HFFc6 (cell line): ENCODE measurements around the gene IL11. TPM values are rescaled to one million over a fixed set of nuclear protein-coding genes. Genes with fewer than 3 reads are reported as not detected.

Experiments
- DNase-seq: peaks from one replicate; pipeline ENCODE4 v3.0.0-alpha.2; 2018
- H3K27ac Mint-ChIP-seq: 2 replicates; pipeline ENCODE4 v1.8.0; 2020; ENCODE audit warnings: mild to moderate bottlenecking, mixed read lengths
- H3K27me3 Mint-ChIP-seq: 2 replicates; pipeline ENCODE4 v1.8.0; 2021; ENCODE audit warnings: mild to moderate bottlenecking, moderate library complexity, mixed read lengths; ENCODE audit not compliant: insufficient read depth
- H3K36me3 Mint-ChIP-seq: 2 replicates; pipeline ENCODE4 v1.8.0; 2021; ENCODE audit warnings: low read depth, mixed read lengths
- H3K4me1 Mint-ChIP-seq: 2 replicates; pipeline ENCODE4 v1.8.0; 2020; ENCODE audit warnings: low read depth, mixed read lengths
- H3K4me3 Mint-ChIP-seq: 2 replicates; pipeline ENCODE4 v1.8.0; 2020; ENCODE audit warnings: mild to moderate bottlenecking, moderate library complexity, mixed read lengths
- H3K9me3 Mint-ChIP-seq: 2 replicates; pipeline ENCODE4 v1.8.0; 2020; ENCODE audit warnings: mild to moderate bottlenecking, mixed read lengths
- CTCF ChIP-seq: fragments of 200-600 bp; sonication (generic); IDR thresholded peaks from 2 replicates; pipeline ENCODE4 v1.5.0; 2021; ENCODE audit warnings: antibody characterized with exemption, mild to moderate bottlenecking
- total RNA-seq, 6 experiments: library from RNA; stranded (reverse); fragmentation: NEBNext Ultra II Directional; extraction: Animal tissue kit (Norgen Biotek cat#: 25700); gene quantifications; 2 replicates in 1 of 6; 3 replicates in 5 of 6; pipeline ENCODE4 v1.2.3, GENCODE V29; 2021

IL11 gene
- total RNA-seq, 6 experiments from 2014 or later: 22.2 to 43.4 (median 36.1) TPM

- DNase-seq: peak; percentile 63
- Mint-ChIP-seq H3K36me3 (peaks cover 4% of the 10 kb centered on the region; the same call in 1 of the 2 replicates), H3K4me1 (peaks cover 28% of the 10 kb centered on the region), H3K27ac (peak overlapping the region; percentile 90), H3K27me3 (no peaks in the 10 kb centered on the region; the same call in 1 of the 2 replicates), H3K9me3 (no peaks in the 10 kb centered on the region), H3K4me3 (0 out of 2 replicates have a peak overlapping the region, but pooled peaks have one; percentile 26)
- no peak for TF ChIP-seq CTCF
Measured at GRCh38 chr19:55372316-55373081, 2.2 kb upstream of the IL11 start.

DNA sequence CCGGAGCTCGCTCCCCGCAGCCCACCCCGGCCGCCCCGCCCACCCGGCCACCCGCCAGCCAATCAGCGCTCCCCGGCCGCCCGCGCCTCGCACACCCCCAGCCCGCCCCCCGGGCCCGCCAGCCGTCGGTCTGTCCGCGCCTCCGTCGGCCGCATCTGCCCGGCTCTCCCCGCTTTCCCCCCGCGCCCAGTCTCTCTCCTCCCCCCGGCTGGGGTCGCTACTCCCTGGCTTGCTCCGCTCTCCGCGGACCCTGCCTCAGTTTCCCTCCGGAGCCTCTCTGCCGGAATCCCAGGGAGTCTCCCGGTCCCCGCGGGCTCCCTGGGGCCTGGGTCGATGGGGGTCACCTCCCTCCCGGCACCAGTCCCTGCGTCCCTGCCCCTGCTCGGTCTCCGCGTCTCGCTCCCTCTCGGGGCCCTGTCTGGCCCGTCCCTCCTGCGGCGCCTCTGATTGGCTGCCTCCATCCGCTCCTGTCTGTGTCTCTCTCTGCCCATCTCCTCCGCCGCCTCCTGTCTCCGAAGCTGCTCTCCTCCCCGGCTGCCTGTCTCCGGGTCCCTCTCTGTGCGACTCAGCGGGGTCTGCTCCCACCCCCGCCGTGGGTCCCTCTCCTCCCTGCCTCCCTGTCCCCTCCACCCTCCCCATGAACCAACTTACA, 484 bp downstream of the IL11 start:
- Mint-ChIP-seq H3K4me1 (peaks cover 28% of the 10 kb centered on the region), H3K27me3 (no peaks in the 10 kb centered on the region; the same call in 1 of the 2 replicates), H3K27ac (peak overlapping the region; percentile 91), H3K36me3 (peaks cover 8% of the 10 kb centered on the region; the same call in 1 of the 2 replicates), H3K4me3 (peak overlapping the region; percentile 92), H3K9me3 (no peaks in the 10 kb centered on the region)
- no peak for TF ChIP-seq CTCF
- DNase-seq: peak; percentile 84

DNA sequence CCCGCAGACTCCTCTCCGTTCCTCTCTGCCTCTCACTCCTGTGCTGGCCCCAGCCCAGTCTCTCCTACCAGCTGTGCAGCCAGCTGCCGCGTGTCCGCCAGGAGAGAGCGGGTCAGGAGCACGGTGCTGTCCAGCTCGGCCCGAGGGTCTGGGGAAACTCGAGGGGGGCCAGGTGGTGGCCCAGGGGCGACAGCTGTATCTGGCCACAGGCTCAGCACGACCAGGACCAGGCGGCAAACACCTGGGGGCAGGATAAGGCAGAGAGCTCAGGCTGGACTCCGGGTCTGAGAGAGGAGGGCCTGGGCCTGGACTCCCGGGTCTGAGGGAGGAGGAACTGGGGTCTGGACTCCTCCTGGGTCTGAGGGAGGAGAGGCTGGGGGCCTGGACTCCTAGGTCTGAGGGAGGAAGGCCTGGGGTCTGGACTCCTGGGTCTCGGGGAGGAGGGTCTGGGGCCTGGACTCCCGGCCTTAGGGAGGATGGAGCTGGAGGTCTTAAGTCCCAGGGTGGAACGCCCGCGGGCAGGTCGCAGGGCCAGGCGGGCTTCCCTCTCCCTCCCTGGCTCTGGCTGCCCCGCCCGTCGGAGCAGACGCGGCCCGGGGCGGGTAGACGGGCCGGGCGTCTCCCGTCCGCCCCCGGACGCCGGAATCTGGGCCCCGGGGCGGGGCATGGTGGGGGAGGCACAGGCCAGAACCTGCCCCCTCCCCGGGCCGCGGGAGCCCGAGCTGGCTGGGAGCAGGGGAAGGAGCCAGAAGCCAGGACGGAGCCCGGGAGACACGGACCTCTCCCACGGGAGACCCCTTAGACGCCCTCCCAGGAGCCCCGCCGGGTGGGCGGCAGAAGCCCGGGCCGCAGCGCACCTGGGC, 1.3 kb downstream of the IL11 start:
- H3K4me1 Mint-ChIP-seq: peaks cover 25% of the 10 kb centered on the region
- H3K27ac Mint-ChIP-seq: peak overlapping the region; percentile 21; the same call in 1 of the 2 replicates
- peak; percentile 20 for DNase-seq
- no peaks in the 10 kb centered on the region for H3K9me3 Mint-ChIP-seq
- H3K4me3 Mint-ChIP-seq: peak overlapping the region; percentile 73
- H3K27me3 Mint-ChIP-seq: peaks cover 2% of the 10 kb centered on the region; the same call in 1 of the 2 replicates
- H3K36me3 Mint-ChIP-seq: peaks cover 8% of the 10 kb centered on the region; the same call in 1 of the 2 replicates
- no peak for TF ChIP-seq CTCF

GRCh38 chr19:55368106-55368505, 2.2 kb downstream of the IL11 start:
- no peak for TF ChIP-seq CTCF
- Mint-ChIP-seq H3K4me3 (peak overlapping the region; percentile 73; the same call in 1 of the 2 replicates), H3K27ac (peak overlapping the region; percentile 53; the same call in 1 of the 2 replicates), H3K27me3 (peaks cover 4% of the 10 kb centered on the region; the same call in 1 of the 2 replicates), H3K36me3 (peaks cover 8% of the 10 kb centered on the region; the same call in 1 of the 2 replicates), H3K9me3 (no peaks in the 10 kb centered on the region), H3K4me1 (peaks cover 19% of the 10 kb centered on the region)
- no peak for DNase-seq

- H3K9me3 Mint-ChIP-seq: no peaks in the 10 kb centered on the region
- peak overlapping the region; percentile 32 for H3K27ac Mint-ChIP-seq
- no peak for TF ChIP-seq CTCF
- peaks cover 11% of the 10 kb centered on the region for H3K4me1 Mint-ChIP-seq
- DNase-seq: no peak
- peaks cover 8% of the 10 kb centered on the region; the same call in 1 of the 2 replicates for H3K36me3 Mint-ChIP-seq
- H3K27me3 Mint-ChIP-seq: peaks cover 4% of the 10 kb centered on the region; the same call in 1 of the 2 replicates
- H3K4me3 Mint-ChIP-seq: peak overlapping the region; percentile 26; the same call in 1 of the 2 replicates
Measured at GRCh38 chr19:55366790-55367189, 3.5 kb downstream of the IL11 start.
